ENCODE data around the gene POLDIP3.
"Not testable (repeated sequence)": the region's sequence is repeated elsewhere in the genome, so short reads cannot be mapped to it uniquely, and the experiment has no call there.

POLDIP3 gene

DNA sequence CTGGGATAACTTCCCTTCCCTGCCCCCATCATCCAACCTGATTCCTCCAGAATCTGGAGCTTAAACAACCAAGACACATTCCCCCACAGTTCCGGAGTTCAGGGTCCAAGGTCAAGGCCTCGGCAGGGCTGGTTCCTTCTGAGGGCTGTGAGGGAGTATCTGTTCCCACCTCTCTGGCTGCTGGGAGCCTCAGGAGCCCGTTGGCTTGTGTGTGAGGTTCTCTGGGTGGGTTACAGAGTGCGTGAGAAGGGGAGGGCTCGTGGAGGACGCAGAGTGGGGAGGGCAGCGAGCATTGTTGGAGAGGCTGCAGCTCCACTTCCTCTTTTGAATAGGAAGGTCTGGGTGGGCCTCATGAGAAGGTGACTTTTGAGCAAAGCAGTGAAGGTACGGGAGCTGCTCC lies 52.4 kb downstream of the POLDIP3 start:
- TF ChIP-seq, protein P1, sequence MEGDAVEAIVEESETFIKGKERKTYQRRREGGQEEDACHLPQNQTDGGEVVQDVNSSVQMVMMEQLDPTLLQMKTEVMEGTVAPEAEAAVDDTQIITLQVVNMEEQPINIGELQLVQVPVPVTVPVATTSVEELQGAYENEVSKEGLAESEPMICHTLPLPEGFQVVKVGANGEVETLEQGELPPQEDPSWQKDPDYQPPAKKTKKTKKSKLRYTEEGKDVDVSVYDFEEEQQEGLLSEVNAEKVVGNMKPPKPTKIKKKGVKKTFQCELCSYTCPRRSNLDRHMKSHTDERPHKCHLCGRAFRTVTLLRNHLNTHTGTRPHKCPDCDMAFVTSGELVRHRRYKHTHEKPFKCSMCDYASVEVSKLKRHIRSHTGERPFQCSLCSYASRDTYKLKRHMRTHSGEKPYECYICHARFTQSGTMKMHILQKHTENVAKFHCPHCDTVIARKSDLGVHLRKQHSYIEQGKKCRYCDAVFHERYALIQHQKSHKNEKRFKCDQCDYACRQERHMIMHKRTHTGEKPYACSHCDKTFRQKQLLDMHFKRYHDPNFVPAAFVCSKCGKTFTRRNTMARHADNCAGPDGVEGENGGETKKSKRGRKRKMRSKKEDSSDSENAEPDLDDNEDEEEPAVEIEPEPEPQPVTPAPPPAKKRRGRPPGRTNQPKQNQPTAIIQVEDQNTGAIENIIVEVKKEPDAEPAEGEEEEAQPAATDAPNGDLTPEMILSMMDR (IDR thresholded peaks at IDR 0.05; ENCODE audit: low read depth, low read length): no peak
- DNase-seq (ENCODE audit: extremely low read depth, low read depth): no peak

DNA sequence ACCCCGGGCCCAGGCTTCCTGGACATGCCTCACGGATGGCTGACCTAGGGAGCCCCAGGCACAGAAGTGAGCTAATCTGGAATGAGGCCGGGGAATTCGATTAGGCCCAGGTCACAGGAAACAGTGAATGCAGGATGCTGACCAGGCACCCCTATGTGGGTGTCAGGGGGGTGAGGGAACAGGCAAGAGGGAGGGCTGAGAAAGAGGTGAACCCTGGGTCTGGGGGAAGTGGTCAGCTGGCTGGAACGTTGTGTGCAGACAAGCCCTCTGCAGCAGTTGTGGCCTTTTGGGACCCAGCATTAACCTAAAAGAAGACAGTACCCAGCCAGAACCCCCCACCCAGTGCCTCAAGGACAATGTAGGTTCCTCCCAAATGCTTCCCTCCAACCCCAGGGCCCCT lies 52.8 kb downstream of the POLDIP3 start:
- TF ChIP-seq, protein P1 (IDR thresholded peaks at IDR 0.05; ENCODE audit: low read depth, low read length): no peak
- DNase-seq (ENCODE audit: extremely low read depth, low read depth): no peak

DNA sequence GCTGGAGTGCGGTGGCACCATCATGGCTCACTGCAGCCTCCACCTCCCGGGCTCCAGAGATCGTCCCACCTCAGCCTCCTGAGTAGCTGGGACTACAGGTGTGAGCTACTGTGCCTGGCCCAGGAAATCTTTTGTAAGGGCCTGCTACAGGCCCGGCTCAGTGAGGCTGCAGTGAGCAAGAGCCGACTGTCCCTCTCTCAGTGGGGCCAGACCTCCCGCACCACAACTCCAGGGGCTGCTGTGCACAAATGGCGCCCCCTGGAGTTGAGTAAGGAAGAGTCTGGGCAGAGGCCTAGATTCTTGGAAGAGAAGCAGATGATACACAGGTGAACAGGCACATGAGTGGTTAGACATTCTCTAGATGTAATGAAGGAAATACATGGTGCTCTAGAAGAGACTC lies 53.9 kb downstream of the POLDIP3 start:
- TF ChIP-seq, protein P1 (IDR thresholded peaks at IDR 0.05; ENCODE audit: low read depth, low read length): peak; percentile 31
- no peak for DNase-seq (ENCODE audit: extremely low read depth, low read depth)

DNA sequence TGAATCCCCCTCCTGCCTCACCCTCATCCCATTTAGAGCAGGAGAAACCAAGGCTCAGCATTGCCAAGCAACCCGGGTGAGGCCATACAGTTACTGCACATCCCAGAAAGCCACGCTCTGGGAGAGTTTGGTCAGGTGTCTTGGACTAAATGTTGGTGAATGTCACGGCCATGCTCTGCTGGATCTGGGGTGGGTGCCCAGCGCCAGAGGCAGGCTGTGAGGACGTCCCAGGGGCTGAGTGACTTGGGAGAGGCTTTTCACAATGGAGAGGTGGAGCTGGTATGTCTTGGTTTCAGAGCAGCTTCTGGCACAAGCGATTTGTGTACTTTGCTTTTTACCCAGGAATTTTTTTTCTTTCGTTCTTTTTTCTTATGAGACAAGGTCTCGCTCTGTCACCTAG lies 54.3 kb downstream of the POLDIP3 start:
- TF ChIP-seq, protein P1 (IDR thresholded peaks at IDR 0.05; ENCODE audit: low read depth, low read length): no peak
- DNase-seq (ENCODE audit: extremely low read depth, low read depth): no peak

DNA sequence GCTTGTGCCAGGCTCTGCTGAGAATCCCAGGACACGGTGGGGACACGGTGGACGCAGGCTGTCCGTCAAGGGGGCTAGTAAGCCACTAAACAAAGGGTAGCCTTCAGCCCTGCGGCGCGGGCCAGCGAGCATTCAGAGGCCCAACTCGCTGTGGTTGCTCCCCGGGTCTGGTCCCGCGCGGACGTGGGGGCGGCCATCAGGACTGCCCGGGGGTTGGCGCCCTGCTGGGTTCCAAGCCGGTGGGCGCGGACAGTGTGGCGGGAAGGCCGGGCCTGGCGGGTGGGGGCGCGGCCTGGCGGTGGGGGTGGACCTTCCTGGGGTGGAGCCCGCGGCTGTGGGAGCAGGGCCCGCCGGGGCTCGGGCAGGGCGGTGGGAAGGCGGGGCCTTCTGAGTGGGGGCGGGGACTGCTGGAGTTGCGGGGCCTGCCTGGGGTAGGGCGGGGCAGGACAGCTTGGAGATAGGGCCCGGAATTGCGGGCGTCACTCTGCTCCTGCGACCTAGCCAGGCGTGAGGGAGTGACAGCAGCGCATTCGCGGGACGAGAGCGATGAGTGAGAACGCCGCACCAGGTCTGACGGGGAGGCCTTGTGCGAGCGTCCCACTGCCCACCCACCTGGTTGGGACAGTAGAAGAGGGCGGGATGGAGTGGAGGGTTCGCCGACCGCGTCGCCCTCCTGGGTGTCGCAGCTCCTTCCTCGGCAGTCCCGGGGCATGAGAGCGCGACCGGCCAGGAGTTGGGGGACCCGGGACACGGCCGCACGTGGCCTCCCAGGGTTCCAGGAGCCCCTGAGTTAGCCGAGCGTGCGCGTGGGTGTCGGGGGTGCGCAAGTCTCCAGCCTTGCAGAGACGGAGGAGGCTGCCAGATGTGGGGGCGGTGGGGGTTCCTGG lies 61.0 kb downstream of the POLDIP3 start, which contains the start of gene SERHL2:
Gene SERHL2 (plus strand): TSS at position 482 of the 887 bp plus-strand sequence. CDS start 65 bp downstream, at position 547.
- TF ChIP-seq, protein P1 (IDR thresholded peaks at IDR 0.05; ENCODE audit: low read depth, low read length): no peak
- peak; percentile 56 for DNase-seq (ENCODE audit: extremely low read depth, low read depth)

DNA sequence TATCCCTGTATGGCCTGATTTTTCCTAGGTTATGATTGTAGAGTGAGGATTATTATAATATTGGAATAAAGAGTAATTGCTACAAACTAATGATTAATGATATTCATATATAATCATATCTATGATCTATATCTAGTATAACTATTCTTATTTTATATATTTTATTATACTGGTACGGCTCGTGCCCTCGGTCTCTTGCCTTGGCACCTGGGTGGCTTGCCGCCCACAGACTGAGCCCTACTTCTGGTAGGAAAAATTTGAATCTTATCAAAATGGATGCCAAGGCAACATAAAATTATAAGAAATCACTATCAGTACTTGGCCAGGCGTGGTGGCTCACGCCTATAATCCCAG lies 62.4 kb downstream of the POLDIP3 start:
- DNase-seq (ENCODE audit: extremely low read depth, low read depth): not testable (repeated sequence)

DNA sequence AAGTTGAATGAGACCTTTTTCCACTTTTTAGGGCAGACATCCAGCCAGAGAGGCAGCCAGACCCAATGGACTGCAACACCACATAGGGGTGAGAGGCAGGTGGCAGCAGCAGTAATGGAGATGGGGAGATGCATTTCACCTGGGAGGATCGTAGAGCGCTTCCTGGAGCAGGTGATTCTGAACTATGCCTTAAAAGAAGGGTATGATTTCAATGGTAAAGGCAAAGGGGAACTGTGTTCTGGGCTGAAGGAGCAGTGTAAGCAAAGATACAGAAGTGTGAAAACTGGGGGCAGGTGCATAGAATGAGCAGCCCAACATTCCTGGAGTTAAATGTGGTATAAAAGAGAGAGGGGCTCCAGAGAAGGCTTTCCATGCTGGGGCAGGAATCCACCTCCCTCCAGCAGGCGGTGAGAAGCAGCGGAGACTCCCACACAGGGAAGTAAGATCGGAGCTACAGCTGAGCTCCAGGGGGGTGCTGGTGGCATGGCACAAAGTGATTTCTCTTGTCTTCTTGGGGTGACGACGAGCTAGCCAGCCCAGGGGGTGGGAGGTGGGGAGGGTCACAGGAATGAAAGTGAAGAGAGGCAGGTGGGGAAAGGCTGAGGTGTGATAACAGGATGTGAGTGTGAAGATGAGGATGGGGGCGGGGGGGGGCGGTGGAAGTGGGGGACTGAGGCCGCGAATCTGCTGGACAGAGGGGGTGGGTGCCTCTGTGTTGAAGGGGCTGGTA lies 65.2 kb downstream of the POLDIP3 start:
- TF ChIP-seq, protein P1 (IDR thresholded peaks at IDR 0.05; ENCODE audit: low read depth, low read length): no peak
- no peak for DNase-seq (ENCODE audit: extremely low read depth, low read depth)

Data from AG09319 (cell line).